Ishikawa (cell line): ENCODE results near the gene ANKRD44.

Experiments
- FOXM1 ChIP-seq: IDR thresholded peaks from 2 replicates; pipeline ENCODE4 v1.6.1; 2012; ENCODE audit warnings: low read depth, borderline replicate concordance
- RAD21 ChIP-seq: IDR thresholded peaks from 2 replicates; pipeline ENCODE4 v1.6.1; 2012; ENCODE audit warnings: low read depth
- TEAD4 ChIP-seq: IDR thresholded peaks from 2 replicates; pipeline ENCODE4 v1.6.1; 2012
- TF ChIP-seq, protein P1 (sequence below): IDR thresholded peaks from 2 replicates; pipeline ENCODE4 v1.6.1; 2012

DNA sequence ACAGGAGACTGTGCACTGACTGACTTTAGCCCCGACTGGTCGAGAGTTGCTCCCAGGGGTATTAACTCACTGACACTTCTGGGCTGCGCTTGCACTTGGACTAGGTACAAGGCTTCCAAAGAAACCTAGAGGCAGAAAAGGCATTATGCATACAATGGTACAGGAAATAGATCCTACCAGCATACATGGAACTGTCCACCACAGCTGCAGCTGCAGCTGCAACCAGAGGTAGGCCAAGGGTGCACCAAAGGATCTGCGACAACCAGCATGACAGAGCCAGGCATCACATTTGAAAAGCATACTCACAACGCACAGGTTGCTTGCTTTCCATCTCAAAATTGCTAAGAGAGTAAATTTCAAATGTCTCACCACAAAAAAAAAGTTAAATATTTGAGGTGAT lies 361.5 kb downstream of the ANKRD44 start:
- no peak for TF ChIP-seq FOXM1
- TF ChIP-seq, protein P1, sequence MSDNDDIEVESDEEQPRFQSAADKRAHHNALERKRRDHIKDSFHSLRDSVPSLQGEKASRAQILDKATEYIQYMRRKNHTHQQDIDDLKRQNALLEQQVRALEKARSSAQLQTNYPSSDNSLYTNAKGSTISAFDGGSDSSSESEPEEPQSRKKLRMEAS = no peak
- TF ChIP-seq TEAD4 = no peak
- TF ChIP-seq RAD21 = no peak
